HG02884 (cell line): ENCODE measurements around the gene CLASRP.

Source experiments
- ATAC-seq: cut with Tn5 transposase; IDR thresholded peaks from one replicate; pipeline ENCODE4 v1.9.1; 2021; ENCODE audit warnings: mild to moderate bottlenecking, moderate library complexity; ENCODE audit not compliant: unreplicated experiment

Gene CLASRP

GRCh38 chr19:45019187-45019586 lies 19.7 kb upstream of the CLASRP start:
- ATAC-seq, result no peak

GRCh38 chr19:45020071-45020470 lies 18.8 kb upstream of the CLASRP start:
- no peak for ATAC-seq

DNA sequence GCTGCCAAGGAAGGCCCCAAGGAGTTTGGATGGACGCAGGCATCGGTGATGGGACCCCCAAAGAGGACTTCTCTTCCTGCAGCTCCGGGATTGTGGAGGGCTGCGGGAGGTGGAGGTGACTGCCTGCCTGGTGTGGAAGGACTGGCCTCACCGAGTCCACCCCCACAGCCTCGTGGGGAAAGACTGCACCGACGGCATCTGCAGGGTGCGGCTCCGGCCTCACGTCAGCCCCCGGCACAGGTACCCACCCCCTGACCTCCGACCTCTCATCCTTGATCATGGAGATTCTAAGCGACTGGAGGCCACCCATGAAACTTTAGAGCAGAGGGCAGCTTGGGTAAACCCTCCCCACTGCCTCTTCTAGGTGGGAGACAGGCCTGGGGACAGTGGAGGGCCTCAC lies 16.9 kb upstream of the CLASRP start:
- no peak for ATAC-seq

GRCh38 chr19:45023048-45023447 lies 15.8 kb upstream of the CLASRP start:
- ATAC-seq, result no peak

DNA sequence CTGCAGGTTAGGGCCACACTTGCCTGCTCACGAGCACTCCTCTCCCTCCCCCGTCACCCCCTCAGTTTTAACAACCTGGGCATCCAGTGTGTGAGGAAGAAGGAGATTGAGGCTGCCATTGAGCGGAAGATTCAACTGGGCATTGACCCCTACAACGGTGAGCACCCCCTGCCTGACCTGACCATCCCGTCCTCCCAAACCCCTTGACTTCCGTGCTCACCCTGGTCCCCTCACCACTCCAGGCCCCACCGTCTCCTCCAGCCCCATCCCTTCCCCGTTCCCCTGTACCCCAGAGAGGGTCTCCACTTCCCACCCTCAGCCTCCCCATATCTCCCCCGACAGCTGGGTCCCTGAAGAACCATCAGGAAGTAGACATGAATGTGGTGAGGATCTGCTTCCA lies 13.6 kb upstream of the CLASRP start:
- ATAC-seq, result no peak

DNA sequence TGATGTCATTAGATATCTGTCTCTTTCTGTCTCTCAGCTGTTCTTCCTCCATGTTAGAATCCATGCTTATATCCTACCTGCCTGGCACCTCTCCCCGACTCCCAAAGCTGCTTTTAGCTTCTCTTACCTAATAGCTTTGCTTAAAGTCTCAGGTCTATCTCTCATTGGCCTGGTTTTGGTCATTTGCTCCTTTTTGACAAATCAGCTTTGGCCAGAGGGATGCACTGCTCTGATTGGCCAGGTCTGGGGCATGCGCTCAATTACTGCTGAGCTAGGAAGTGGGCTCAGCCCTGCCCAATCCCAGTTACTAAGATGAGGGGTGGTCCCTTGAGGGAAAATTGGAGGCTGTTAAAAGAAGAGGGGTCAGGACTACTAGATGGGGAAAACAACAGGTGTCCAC lies 11.5 kb upstream of the CLASRP start:
- ATAC-seq, result no peak

- ATAC-seq, result no peak
These were observed 8.0 kb upstream of the CLASRP start for GRCh38 chr19:45030825-45031224.

- no peak for ATAC-seq
These were observed 6.4 kb upstream of the CLASRP start for GRCh38 chr19:45032421-45032820.

DNA sequence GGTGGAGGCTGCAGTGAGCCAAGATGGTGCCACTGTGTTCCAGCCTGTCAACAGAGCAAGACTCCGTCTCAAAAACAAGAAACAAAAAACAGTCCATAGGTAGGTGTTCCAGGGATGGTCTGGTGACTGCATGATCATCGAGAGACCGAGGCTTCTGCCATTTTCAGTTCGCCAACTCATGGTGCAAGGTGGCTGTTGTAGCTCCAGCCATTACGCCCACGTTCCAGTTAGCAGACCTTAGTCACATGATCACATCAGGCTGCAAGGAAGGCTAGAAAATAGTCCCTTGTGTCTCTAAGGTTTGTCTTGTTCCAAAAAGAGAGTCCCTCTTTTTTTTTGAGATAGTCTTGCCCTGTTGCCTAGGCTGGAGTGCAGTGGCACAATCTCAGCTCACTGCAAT lies 3.1 kb upstream of the CLASRP start:
- no peak for ATAC-seq

DNA sequence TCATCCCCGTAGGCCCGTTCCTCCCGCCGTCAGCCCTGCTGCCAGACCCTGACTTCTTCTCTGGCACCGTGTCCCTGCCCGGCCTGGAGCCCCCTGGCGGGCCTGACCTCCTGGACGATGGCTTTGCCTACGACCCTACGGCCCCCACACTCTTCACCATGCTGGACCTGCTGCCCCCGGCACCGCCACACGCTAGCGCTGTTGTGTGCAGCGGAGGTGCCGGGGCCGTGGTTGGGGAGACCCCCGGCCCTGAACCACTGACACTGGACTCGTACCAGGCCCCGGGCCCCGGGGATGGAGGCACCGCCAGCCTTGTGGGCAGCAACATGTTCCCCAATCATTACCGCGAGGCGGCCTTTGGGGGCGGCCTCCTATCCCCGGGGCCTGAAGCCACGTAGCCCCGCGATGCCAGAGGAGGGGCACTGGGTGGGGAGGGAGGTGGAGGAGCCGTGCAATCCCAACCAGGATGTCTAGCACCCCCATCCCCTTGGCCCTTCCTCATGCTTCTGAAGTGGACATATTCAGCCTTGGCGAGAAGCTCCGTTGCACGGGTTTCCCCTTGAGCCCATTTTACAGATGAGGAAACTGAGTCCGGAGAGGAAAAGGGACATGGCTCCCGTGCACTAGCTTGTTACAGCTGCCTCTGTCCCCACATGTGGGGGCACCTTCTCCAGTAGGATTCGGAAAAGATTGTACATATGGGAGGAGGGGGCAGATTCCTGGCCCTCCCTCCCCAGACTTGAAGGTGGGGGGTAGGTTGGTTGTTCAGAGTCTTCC lies 1.3 kb upstream of the CLASRP start:
- no peak for ATAC-seq

- no peak for ATAC-seq
These were observed 1.4 kb downstream of the CLASRP start for GRCh38 chr19:45040059-45040771.

GRCh38 chr19:45041125-45041524 lies 2.3 kb downstream of the CLASRP start:
- ATAC-seq, result no peak

DNA sequence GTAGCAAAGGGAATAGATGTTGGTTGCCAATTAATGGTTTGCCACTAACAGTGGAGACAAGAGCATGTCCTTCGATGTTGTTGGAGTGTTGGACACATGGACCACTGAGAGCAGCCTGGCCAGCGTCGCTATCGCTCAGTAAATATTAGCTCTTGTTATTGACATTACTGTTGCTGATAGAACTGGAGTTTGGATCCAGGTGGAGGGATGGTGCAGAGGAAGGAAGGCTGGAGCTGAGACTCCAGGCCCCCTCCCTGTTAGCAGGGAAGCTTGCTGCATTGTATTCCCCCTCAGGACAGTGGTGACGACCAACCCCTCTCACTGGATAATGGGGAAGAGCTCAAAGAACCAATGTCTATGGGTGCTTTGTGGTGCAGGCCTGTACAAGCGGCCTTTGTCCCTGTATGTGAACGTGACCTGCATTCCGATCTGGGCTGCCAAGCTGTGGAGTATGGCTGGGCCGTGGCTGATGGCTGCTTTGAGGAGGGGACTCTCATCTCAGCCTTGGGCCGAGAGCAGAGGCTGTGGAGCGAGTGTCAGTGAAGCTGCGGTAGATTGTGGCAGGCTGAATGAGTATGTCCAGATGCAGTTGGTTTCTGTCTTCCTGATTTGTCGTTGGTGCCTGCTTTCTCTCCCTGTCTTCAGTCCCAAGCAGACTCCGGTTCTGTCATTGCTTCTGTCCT lies 7.0 kb downstream of the CLASRP start:
- ATAC-seq, result no peak

DNA sequence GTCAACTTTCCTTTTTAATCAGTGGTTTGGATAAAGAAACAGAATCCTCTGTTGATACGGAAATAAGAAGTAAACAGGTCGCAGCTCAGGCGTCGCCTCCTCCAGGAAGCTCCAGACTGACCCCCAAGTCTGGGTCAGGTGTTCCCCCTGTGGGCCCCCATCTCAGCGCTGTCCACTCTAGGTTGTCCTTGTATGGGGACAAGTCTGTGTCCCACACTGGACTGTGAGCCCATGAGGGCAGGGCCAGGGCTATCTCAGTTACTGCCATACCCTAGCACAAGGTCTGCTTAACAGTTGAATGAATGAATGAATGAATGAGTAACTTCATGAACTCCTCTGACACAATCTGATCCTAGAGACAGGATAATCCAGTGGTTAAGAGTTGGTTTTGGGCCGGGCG lies 7.5 kb downstream of the CLASRP start:
- ATAC-seq, result no peak

DNA sequence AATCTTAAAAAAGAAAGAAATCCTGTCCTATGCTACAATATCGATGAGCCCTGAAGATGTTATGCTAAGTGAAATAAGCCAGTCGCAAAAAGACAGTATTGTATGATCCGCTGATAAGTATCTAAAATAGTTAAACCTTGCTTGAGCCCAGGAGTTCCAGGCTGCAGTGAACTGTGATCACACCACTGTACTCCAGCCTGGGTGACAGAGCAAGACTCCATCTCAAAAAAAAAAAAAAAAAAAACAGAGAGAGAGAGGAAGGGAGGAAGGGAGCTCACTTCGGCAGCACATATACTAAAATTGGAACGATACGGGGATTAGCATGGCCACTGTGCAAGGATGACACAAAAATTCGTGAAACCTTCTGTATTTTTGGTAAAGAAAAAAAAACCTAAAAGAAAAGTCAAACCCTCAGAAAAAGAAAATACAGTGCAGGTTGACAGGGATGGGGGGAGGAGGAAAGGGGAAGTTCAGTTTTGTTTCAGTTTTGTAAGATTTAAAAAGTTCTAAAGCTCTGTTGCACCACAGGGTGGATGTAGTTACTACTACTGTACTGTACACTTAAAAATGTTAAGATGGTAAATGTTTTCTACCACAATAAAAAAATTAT lies 8.4 kb downstream of the CLASRP start:
- ATAC-seq, result no peak

DNA sequence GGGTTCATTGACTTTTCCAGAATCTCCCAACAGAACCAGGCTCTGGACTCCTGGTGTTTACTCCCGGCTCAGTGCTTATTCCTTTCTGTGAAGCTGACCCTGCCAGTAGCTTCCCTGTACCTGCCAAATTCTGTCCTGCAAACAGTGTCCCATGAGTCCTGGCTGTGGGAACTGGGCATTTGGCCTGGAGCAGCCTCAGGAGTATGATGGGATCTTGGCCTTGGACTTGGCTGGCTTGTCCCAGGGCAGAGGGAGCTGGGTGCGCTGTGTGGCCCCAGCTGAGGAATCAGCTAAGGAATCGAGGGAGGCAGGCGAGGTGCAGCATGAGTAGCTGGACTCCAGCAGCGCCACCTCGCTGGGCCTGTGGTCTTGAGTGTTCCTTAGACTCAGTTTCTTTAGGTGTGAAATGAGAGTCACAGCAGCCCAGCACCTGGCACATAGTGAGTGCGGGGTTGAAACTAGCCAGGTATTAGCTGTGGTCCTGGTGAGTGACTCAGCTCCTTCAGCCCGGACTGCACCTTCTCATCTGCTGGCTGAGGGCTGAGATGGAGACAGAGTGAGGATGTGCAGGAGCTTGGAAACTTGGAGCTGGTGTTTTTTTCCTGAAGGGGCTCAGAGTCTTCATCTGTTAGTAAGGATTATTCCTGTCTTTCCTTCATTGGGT lies 10.4 kb downstream of the CLASRP start:
- no peak for ATAC-seq

- ATAC-seq, result no peak
These were observed 11.2 kb downstream of the CLASRP start for GRCh38 chr19:45050036-45050435.

- ATAC-seq, result no peak
These were observed 13.2 kb downstream of the CLASRP start for GRCh38 chr19:45051929-45052579.

GRCh38 chr19:45056831-45057230 lies 18.0 kb downstream of the CLASRP start:
- no peak for ATAC-seq

DNA sequence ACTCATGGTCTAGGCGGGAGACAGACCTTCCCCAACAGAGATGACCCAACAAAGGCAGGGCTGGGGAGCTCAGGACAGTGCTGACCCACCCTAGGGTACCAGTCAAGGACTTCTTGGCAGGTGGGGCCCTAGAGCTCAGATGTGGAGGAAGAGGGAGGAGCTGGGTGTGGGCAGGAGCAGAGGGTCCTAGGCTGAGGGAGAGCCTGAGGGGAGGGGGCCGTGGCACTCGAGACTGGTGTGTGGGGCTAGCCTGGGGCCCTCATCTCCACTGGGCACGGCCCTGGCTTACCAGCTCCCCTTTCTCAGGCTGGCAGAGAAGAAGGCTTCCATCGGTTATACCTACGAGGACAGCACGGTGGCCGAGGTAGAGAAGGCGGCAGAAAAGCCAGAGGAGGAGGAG lies 18.6 kb downstream of the CLASRP start:
- ATAC-seq, result no peak
